Measurements from ENCODE around the gene EPS8.

Gene EPS8

DNA sequence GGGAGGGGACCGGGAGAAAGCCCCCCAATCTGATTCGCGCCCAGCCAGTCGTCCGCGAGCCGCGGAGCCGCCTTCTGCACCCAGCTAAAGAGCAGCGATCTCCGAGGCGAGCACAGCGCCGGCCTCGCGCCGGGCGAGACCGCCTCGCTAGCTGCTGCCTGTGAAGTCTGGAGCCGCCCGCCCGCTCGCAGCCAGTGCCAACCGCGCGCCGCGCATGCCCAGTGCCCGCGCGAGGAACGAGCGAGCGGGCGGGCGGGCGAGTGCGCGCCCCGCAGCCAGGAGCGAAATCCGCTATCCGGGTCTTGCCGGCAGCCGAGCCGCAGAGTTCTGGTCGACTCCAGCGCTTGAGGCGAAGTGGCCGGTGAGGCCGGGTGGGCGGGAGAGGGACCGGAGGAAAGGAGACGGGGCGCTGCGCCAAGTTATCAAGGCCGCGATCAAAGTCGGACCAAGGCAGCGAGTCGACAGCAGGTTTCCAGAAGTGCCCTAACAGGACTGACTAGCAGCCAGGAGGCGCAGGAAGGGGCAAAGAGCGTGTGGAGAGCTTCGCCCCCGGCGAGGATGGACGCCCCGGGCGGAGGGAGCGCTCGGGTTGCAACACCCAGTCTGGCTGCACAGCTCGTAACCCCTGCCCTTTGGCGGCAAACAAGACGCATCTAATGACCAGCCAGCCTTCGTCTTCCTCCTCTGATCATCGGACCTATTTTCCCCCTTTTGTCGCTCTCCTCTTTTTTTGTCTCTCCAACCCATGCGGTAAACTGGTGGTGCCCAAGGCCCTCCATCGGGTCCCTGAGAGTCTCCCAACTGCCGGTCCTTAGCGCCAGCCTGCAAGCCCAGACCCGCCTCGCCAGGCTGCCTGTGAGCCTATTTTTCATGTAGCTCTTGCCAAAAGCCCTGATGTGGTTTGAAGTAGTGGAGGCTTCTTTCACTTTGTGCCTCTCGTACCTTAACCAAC is at the start of gene EPS8:
TSS of gene EPS8 (minus strand) at position 169 of the 952 bp plus-strand sequence. CDS start 106,437 bp downstream, outside the sequence.
- DNase-seq (ENCODE audit: low spot score), result peak; percentile 89

DNA sequence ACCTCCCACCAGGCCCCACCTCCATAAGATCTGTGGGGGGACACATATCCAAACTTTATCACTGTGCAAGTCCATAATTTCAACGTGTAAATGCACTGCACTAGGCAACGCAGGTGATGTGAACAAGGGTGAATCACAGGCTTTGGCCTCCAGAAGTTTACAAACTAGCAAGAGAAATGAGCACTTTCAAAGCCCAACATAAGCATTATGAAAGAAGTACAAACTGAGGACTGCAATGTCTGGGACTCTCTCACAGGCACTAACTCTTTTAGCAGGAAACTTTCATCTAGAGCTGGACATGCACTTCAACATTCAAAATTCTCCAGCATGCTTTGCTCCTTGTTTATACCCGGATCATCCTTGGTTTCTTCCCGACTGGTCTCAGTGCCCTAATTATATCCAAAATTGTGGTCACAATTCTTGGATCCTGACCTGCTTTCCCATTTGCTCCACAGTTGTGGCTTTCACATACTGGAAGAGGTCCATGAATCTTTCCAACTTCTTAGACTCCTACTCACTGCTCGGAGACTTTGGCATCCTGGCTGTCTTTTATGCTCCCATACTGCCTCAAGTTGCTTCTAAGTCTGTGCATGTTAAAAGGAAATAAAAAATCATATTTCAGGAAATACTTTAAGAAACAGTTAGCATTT is 48.1 kb upstream of the EPS8 start:
- no peak for DNase-seq (ENCODE audit: low spot score)

- DNase-seq (ENCODE audit: low spot score), result no peak
These were observed 45.4 kb upstream of the EPS8 start for GRCh38 chr12:15834575-15834974.

GRCh38 chr12:15831315-15831978 is 42.3 kb upstream of the EPS8 start:
- no peak for DNase-seq (ENCODE audit: low spot score)

- DNase-seq (ENCODE audit: low spot score), result no peak
These were observed 41.4 kb upstream of the EPS8 start for GRCh38 chr12:15830538-15830937.

DNA sequence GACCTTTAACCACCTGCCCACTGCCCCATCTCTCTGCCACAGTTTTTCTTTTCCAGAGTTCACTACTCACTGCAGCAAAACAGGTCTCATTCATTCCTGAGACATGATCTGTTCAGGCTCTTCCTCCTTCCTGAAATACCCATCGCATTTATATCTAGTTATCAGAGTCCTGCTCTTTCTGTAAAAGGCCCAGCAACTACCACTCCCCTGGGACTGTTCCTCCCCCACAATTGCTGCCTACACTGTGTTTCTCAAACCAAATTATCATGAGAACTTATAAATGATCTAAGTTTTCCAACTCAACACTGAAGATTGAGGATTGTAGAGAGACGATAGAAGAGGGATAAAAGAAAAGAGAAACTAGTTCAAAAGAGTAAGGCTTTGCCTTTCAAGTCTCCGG is 40.8 kb upstream of the EPS8 start:
- no peak for DNase-seq (ENCODE audit: low spot score)

DNA sequence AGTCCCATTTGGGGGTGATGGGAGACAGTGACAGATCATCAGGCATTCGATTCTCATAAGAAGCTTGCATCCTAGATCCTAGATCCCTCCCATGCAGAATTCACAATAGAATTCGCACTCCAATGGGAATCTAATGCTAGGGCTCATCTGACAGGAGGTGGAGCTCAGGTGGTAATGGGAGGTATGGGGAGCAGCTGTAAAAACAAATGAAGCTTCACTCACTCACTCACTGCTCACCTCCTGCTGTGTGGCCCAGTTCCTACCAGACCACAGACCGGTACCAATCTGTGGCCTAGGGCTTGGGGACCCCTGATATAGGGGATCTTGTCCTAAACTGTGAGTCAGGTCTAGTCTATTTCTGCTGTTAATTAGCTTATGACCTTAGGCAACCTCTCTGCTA is 40.1 kb upstream of the EPS8 start:
- no peak for DNase-seq (ENCODE audit: low spot score)

GRCh38 chr12:15827136-15827535 is 37.9 kb upstream of the EPS8 start:
- no peak for DNase-seq (ENCODE audit: low spot score)

- no peak for DNase-seq (ENCODE audit: low spot score)
These were observed 35.3 kb upstream of the EPS8 start for GRCh38 chr12:15824516-15824915.

DNA sequence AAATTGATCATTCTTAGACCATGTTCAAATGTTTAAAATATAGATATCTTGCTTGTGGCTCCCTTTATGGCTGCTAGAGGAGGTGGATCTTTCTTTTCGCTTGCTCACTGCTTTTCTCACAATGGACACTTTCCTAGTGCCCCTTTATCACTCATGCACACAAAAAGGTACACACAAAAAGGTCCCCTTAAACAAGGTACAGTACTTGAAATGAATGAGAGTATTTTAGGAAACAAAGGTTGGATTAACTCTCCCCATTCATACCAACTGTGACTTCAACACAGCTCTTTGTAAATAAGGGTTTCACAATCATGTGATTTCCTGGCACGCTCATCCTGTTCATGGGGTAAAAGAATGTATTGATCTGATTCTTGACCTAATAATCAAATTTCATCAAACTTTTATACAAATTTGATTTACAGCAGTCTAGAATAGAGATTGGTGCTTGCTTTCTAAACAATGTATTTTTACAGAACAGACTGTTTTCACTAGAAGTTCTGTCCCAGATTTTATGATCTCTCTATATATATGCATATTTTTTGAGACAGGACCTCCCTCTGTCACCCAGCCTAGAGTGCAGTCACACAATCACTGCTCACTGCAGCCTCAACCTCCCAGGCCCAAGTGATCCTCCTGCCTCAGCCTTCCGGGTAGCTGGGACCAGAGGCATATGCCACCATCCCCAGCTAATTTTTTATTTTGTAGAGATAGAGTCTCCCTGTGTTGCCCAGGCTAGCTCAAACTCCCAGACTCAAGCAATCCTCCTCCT is 34.4 kb upstream of the EPS8 start:
- DNase-seq (ENCODE audit: low spot score), result no peak

DNA sequence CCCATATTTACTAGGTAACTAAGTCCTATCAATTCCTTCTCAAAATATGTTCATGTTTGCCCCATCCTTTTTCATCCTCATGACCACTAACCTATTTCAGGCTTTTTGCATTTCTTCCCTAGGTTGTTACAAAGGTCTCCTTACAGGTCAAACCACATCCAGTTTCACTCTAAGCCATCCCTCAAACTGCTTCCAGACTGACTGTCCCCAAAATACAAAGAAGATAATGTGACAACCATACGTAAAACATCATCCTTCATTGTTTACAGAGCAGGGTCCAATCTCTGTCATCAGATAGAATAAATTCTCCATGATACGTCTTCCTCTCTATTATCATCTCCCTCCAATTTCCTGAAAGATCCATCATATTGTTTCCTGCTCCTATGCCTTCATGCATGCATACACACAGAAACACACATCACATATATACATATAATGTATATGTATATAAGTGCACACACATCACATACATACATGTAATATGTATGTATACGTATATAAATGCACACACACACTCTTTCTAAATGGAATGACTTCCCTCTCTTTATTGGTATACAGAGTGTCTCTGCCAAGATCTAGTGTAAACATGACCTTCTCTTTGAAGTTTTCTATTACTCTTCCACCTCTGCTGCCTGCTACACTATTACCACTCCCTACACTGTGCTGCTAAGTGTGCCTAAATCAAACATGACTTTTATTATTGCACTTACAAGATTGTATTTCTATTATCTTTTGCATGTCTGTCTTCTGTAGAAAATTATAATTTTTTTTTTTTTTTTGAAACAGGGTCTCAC is 30.7 kb upstream of the EPS8 start:
- no peak for DNase-seq (ENCODE audit: low spot score)

GRCh38 chr12:15818418-15818817 is 29.2 kb upstream of the EPS8 start:
- no peak for DNase-seq (ENCODE audit: low spot score)

- DNase-seq (ENCODE audit: low spot score), result no peak
These were observed 26.5 kb upstream of the EPS8 start for GRCh38 chr12:15815730-15816129.

- no peak for DNase-seq (ENCODE audit: low spot score)
These were observed 22.3 kb upstream of the EPS8 start for GRCh38 chr12:15811214-15812127.

GRCh38 chr12:15808652-15809051 is 19.5 kb upstream of the EPS8 start:
- DNase-seq (ENCODE audit: low spot score), result no peak

- DNase-seq (ENCODE audit: low spot score), result no peak
These were observed 19.1 kb upstream of the EPS8 start for GRCh38 chr12:15808250-15808649.

DNA sequence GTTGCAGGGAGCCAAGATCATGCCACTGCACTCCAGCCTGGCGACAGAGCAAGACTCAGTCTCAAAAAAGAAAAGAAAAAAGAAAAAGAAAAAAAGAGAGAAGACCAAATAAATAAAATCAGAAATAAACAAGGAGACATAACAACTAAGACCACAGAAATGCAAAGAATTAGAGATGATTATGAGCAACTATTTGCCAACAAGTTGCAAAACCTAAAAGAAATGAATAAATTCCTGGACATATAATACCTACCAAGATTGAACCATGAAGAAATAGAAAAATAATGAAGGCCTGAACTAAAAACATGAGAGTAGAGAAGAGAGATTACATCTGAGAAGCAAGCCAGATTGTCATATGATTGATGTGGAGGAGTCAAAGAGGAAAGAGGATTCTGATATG is 17.6 kb upstream of the EPS8 start:
- DNase-seq (ENCODE audit: low spot score), result no peak

GRCh38 chr12:15801770-15802744 is 12.9 kb upstream of the EPS8 start:
- no peak for DNase-seq (ENCODE audit: low spot score)

GRCh38 chr12:15800278-15800677 is 11.1 kb upstream of the EPS8 start:
- DNase-seq (ENCODE audit: low spot score), result no peak
